HG02973 (cell line): ENCODE results near the gene MMP19.
"Not testable (repeated sequence)": the region's sequence is repeated elsewhere in the genome, so short reads cannot be mapped to it uniquely, and the experiment has no call there.

ENCODE experiments used
- ATAC-seq: cut with Tn5 transposase; IDR thresholded peaks from one replicate; pipeline ENCODE4 v1.9.1; 2021; ENCODE audit warnings: moderate library complexity; ENCODE audit not compliant: unreplicated experiment

Gene MMP19, protein sequence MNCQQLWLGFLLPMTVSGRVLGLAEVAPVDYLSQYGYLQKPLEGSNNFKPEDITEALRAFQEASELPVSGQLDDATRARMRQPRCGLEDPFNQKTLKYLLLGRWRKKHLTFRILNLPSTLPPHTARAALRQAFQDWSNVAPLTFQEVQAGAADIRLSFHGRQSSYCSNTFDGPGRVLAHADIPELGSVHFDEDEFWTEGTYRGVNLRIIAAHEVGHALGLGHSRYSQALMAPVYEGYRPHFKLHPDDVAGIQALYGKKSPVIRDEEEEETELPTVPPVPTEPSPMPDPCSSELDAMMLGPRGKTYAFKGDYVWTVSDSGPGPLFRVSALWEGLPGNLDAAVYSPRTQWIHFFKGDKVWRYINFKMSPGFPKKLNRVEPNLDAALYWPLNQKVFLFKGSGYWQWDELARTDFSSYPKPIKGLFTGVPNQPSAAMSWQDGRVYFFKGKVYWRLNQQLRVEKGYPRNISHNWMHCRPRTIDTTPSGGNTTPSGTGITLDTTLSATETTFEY

DNA sequence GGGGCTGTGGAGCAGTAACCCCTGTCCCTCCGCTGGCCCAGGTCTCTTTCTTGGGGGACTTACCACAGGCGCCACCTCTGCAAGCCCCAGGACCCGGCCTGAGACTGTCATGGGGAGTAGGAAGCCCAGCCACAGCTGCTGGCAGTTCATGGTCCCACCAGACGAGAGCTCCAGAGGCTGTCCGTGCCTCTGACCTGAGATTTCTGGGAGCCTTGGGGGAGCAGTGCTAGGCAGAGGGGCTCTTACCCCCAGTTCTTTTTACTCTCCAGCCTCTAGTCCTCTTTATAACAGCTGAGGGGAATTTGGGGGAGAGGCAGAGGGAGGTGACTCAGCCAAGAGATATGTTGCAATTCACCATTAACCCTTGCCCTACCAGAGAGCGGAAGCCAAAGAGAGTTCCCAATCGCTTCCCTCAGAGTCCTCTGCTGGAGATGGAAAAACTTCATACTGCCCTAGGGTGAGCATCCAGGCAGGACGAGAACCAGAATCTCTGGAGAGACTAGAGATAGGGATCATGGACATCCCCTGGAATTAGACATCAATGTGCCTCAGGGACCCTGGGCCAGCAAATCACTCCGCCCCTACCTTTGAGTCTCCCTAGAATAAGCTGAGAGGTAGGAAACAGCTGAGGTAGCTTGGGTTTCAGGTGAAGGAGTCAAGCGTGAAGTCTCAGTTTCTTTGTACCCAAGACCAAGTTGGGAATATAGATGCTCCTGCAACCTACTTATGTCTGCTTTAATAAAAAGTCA lies at the start of gene MMP19:
Gene MMP19, minus strand, starts transcription at position 256 of the 749 bp plus-strand sequence. Its CDS starts 106 bp downstream, at position 150.
- ATAC-seq = no peak

DNA sequence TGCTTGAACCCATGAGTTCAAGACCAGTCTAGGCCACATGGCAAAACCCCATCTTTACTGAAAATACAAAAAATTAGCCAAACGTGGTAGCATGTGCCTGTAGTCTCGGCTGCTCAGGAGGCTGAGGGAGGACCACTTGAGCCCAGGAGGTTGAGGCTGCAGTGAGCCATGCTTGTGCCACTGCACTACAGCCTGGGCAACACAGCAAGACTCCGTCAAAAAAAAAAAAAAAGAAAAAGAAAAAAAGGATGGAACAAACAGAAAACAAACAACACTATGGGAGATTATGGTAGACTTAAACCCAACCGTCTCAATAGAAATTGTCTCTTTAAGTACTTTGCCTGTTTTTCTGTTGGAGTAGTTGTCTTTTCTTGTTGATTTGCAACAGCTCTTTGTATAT lies 48.6 kb upstream of the MMP19 start:
- no peak for ATAC-seq

DNA sequence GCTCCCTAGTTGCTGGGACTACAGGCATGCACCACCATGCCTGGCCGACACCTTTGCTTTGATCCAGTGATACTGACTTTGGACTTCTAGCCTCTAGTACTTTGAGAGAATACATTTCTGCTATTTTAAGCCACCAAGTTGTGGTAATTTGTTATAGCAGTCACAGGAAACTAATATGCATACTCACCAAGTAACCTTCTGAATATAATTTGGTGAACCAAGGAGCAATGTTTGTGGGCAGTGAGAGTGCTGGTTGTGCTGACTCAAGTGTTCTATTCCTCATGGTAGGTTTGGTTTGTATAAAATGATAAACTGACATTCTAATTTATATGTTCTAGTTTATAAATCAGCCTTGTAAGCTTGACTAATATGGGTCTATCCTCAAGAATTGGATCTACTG lies 42.4 kb upstream of the MMP19 start:
- ATAC-seq = no peak

DNA sequence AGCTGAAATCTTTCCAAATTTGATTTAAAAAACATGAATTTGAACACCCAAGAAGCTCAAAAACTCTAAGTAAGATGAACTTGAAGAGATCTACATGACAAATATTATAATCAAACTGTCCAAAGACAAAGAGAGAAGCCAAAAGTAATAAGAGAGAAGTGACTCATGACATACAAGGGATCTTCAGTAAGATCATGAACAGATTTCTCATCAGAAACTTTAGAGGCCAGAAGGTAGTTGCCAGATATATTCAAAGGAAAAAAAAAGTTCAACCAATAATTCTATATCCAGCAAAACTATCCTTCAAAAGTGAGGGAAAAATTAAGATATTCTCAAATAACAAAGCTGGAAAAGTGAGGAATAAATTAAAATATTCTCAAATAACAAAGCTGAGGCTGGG lies 35.1 kb upstream of the MMP19 start:
- ATAC-seq = no peak

GRCh38 chr12:55875704-55876467 lies 33.1 kb upstream of the MMP19 start:
- ATAC-seq = no peak

- ATAC-seq = no peak
These were observed 31.7 kb upstream of the MMP19 start for GRCh38 chr12:55874443-55874842.

GRCh38 chr12:55866454-55867004 lies 23.8 kb upstream of the MMP19 start:
- not testable (repeated sequence) for ATAC-seq

DNA sequence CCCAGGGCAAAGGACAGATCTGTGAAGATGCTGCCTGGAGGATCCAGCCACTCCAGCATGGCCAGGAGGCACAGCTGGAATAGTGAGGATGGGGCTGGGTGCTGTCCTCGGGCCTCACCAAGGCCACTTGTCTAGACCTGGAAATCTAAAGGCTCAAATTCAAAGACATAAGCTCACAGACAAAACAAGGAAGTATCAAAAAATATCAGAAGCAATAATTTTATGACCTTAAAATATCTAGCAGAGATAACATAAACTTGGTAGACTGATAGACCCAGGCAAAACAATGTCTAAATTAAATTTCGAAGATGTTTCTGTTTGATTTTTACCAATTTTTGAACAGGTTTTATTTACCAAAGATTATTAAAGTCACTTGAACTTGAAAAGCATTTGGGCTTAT lies 22.6 kb upstream of the MMP19 start:
- ATAC-seq = no peak

DNA sequence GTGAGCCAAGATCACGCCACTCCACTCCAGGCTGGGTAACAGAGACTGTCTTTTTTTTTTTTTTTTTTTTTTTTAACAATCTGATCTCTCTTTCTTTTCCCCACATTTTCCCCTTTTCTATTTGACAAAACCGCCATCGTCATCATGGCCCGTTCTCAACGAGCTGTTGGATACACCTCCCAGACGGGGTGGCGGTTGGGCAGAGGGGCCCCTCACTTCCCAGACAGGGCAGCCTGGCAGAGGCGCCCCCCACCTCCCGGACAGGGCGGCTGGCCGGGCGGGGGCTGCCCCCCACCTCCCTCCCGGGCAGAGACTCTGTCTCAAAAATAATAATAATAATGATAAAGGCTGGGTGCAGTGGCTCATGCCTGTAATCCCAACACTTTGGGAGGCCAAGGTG lies 20.2 kb upstream of the MMP19 start:
- ATAC-seq = not testable (repeated sequence)

- no peak for ATAC-seq
These were observed 19.6 kb upstream of the MMP19 start for GRCh38 chr12:55862286-55862685.

DNA sequence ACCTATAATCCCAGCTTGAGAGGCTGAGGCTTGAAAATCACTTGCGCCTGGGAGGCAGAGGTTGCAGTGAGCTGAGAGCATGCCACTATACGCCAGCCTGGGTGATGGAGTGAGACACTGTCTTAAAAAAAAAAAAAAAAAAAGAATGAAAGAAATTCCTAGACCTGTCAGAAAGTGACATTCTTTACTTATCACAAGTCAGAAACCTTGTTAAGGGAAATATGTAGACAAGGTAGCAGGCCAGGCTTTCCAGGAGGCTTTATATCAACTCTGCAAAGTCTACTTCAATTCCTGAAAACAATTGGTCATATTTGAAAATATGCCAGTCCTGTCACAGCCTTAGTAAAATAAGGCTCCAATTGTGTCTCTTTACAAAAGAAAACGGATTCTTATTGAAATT lies 19.1 kb upstream of the MMP19 start:
- no peak for ATAC-seq

DNA sequence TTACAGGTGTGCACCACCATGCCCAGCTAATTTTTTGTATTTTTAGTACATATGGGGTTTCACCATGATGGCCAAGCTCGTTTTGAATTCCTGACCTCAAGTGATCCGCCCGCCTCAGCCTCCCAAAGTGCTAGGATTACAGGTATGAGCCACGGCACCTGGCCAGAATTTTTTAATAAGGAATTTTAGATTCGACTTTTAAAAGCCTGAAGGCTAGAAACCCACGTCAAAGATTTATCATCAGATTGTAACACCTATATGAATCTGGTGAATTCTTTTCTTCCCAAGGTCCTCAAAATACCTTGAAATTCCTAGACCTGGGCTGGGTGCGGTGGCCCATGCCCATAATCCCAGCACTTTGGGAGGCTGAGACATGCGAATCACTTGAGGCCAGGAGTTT lies 18.7 kb upstream of the MMP19 start:
- no peak for ATAC-seq

- ATAC-seq = no peak
These were observed 10.0 kb upstream of the MMP19 start for GRCh38 chr12:55852740-55853139.

DNA sequence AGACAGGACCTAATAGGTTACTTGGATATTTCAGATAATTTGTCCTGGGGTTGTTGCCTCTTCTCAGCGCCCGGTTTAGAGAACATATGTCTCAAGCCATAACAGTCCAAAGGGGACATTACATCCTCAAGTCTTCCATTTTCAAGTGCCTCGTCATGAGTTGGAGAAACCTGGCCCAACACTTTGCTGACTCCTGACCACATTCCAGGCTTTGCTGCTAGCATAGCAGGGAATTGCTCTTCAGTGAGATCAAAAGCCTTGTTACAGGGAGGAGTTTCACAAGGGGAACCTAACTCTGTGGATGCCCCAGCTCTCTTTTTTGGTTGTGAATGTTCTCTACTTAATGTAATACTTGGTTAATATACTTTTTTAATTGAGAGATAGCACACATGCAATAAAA lies 8.2 kb upstream of the MMP19 start:
- no peak for ATAC-seq

DNA sequence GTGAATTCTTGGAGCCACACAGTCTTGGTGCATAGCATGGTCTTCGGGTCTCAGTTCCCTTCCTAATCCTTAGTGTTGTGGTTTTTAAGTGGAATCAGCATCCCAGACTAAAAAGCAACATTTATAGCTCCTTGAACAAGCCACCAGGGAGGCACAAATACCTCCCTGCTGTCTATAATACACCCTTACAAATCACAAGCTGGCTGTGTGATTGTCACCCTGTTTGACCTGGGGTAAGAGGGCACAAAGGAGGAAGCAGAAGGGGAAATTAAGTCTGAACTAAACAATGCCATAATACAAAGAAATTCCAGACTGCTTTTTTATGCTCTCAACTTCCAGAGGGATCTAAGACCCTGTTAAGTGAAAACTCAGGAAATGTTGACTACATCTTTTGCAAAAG lies 7.7 kb upstream of the MMP19 start:
- no peak for ATAC-seq

DNA sequence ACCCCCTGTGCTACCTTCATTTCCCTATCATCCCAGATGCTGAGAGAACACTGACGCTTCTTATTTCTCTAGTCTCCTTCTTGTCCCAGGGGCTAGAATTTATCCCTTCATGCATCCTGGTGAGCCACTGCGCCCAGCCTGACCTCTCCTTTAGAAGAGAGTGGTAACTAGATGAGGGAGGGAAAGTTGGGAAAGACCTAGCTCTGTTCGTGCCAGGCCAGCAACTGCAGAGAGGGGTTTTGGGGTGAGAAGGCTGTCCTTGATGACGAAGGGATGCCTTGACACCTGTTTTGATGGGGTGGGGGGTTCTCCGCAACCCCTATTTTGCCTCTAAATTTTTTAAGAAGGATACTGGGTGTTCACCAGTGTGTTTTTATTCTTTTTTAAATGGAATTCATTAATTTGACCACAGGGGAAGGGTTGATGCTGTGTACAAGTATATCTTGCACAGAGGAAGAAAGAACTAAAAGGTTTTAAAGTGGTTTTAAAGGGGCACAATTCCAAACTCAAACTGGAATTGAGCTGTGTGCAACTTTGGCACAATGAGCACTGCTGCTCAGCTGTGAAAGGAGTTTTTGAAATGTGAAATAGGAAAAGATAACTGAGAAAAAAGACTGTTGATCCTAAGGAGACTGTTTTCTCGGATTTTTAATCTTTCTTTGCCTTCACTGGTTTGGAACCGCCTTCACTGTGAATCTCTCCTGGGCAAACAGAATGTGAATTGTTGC lies 7.0 kb upstream of the MMP19 start:
- ATAC-seq = no peak

DNA sequence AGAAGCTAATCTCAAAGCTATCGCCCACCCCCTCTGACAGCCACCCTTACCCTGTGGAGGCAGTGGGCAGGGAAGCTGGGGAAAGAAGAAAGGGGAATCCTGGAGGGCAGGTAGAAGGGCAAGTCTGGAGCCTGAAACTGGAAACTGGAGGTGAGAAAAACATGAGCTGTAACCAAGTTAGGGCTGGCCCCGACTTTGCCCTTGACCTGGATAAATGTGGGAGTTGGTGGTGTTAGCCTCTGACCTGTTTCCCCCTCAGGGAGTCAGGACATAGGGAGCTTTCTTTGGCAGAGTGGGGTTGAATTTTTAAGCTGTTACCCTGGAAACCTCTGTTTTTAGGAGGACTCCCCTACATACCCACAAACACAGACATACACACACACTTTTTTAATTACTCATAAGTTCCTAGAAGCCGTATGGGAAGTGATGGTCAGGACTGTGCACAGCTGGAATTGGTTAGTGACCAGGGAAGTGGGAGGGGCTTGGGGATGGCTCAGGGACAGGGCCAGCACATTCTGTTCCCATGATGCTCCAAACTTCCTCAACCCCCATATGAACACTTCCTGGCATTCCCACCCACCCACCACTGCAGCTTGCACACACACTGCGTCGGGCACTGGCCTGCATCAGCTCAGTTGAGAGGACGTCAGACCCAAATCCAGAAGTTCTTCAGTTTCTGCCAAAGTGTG lies 5.0 kb upstream of the MMP19 start:
- ATAC-seq = no peak

DNA sequence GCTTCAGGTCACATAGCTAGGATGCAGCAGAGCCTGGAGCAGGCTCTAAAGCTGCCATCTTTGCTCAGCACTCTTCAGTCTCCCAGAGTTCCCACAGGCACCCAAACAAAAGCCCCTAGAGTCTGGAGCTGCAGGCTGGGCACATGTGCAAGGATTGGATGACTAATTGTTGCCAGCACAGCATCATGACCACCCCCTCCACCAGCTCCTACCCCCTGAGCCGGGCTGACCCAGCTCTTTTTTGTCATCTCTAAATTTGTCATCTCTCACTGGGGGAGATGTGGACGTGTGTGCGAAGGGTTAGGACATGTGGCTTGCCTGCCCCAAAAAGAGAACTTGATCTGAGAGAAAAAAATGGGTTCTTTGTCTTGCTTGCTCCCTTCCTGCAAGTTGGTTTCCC lies 4.3 kb upstream of the MMP19 start:
- ATAC-seq = no peak

DNA sequence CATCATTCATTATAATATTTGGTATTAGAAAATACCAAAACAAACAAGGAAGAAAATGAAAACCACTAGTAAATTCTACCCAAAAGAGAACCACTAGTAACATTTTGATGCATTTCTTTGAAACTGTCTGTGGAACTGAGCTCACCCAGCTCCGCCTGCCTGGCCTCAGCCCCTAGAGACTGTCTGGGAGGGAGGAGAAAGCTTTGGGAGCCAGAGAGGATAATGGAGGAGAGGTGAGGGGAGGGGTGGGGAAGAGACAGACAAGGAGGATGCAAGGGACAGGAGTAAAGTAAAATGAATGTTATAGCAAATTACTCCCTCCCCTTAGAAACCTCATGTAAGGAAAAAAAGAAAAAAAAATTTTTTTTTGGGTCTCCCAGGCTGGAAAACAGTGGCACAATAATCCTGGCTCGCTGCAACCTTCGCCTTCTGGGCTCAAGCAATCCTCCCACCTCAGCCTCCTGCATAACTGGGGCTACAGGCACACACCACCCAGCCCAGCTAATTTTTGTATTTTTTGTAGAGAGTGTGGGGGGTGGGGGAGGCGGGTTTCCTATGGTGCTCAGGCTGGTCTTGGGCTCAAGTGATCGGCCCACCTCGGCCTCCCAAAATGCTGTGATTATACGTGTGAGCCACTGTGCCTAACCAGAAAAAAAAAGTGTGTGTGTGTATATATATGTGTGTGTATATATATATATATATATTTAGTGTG lies 3.2 kb upstream of the MMP19 start:
- no peak for ATAC-seq
